GM12878 (cell line): Measurements from ENCODE around the gene FHL2. TPM values are rescaled to one million over a fixed set of nuclear protein-coding genes. Genes with fewer than 3 reads are reported as not detected.

Experiments
- ATAC-seq: fragments of 200-7000 bp; cut with Tn5 transposase; 3 replicates; pipeline ENCODE4 v1.9.1; 2020; ENCODE audit warnings: mild to moderate bottlenecking, moderate library complexity
- BruUV-seq: library from RNA; stranded (reverse); fragments of 400-500 nt; replicated peaks from 2 replicates; lab custom pipeline; 2021; lab: Mats Ljungman, UMichigan
- CTCF ChIA-PET: fragments of 300-600 bp; sonication (Branson Sonifier 250); formaldehyde crosslinking; extraction: SDS; loops from one replicate; lab custom pipeline; 2021; ENCODE audit warnings: inconsistent platforms; lab: Yijun Ruan, JAX
- POLR2A ChIA-PET: fragments of 350-600 bp; formaldehyde crosslinking; extraction: SDS; loops from one replicate; lab custom pipeline; 2021; ENCODE audit warnings: inconsistent platforms; lab: Charles Lee
- RAD21 ChIA-PET: fragments of 300-600 bp; sonication (Branson Sonifier 250); formaldehyde crosslinking; loops from one replicate; lab custom pipeline; 2023; ENCODE audit warnings: antibody characterized with exemption; ENCODE audit not compliant: unreplicated experiment; lab: Charles Lee
- SMC1A ChIA-PET: fragments of 300-600 bp; sonication (Branson Sonifier 250); formaldehyde crosslinking; loops from one replicate; lab custom pipeline; 2023; ENCODE audit not compliant: unreplicated experiment, uncharacterized antibody; lab: Charles Lee
- DNase-seq: peaks from one replicate; pipeline ENCODE4 v3.0.0-alpha.2; 2011; ENCODE audit warnings: low read depth, low spot score
- FAIRE-seq: peaks from 3 replicates; lab custom pipeline; 2011; peaks lifted over from hg19 to GRCh38; lab: Jason Lieb, UNC
- H2AFZ ChIP-seq: 2 replicates; pipeline ENCODE4 v1.6.0; 2011; ENCODE audit warnings: low read depth, low read length, control low read depth; ENCODE audit not compliant: control insufficient read depth
- H3K27ac ChIP-seq: 2 replicates; pipeline ENCODE4 v1.5.1; 2011; ENCODE audit warnings: control low read depth; ENCODE audit not compliant: control insufficient read depth, insufficient read depth
- H3K27me3 ChIP-seq, 2 experiments: replicated peaks in 1 of 2; 2 replicates each; pipeline versions ENCODE4 v1.6.0 to v1.6.1; 2011; ENCODE audit warnings: low read length in 1 of 2; ENCODE audit not compliant: control insufficient read depth in 2 of 2, insufficient read depth in 2 of 2
- H3K36me3 ChIP-seq, 2 experiments: 2 replicates each; pipeline ENCODE4 v1.5.1; 2011; ENCODE audit warnings: low read length in 1 of 2; ENCODE audit not compliant: control insufficient read depth in 2 of 2, insufficient read depth in 2 of 2
- H3K4me1 ChIP-seq: 2 replicates; pipeline ENCODE4 v1.6.1; 2011; ENCODE audit warnings: mild to moderate bottlenecking, low read length, moderate library complexity, mixed read lengths; ENCODE audit not compliant: control insufficient read depth, insufficient read depth
- H3K4me2 ChIP-seq: 2 replicates; pipeline ENCODE4 v1.6.0; 2011; ENCODE audit warnings: control low read depth; ENCODE audit not compliant: control insufficient read depth, insufficient read depth
- H3K4me3 ChIP-seq: fragments of 200-600 bp; sonication (generic); 2 replicates; pipeline ENCODE4 v1.5.1; 2016
- H3K79me2 ChIP-seq: 2 replicates; pipeline ENCODE4 v1.6.0; 2011; ENCODE audit warnings: low read length; ENCODE audit not compliant: control insufficient read depth, insufficient read depth
- H3K9ac ChIP-seq: 2 replicates; pipeline ENCODE4 v1.8.0; 2011; ENCODE audit warnings: low read length, control low read depth, mixed read lengths; ENCODE audit not compliant: control insufficient read depth, insufficient read depth
- H3K9me3 ChIP-seq: replicated peaks from 3 replicates; pipeline ENCODE4 v1.5.1; 2011; ENCODE audit warnings: mild to moderate bottlenecking, low read length; ENCODE audit not compliant: control insufficient read depth, insufficient read depth
- H4K20me1 ChIP-seq: 2 replicates; pipeline ENCODE4 v1.6.0; 2011; ENCODE audit not compliant: control insufficient read depth, insufficient read depth
- BACH1 ChIP-seq: fragments of 450-650 bp; IDR thresholded peaks from 2 replicates; pipeline ENCODE4 v1.6.1; 2017; ENCODE audit warnings: mild to moderate bottlenecking, borderline replicate concordance
- BCL3 ChIP-seq: IDR thresholded peaks from 2 replicates; pipeline ENCODE4 v1.6.1; 2011; ENCODE audit warnings: borderline replicate concordance, low read depth, mild to moderate bottlenecking, moderate library complexity, low read length; ENCODE audit not compliant: insufficient read depth, poor library complexity, severe bottlenecking
- CBFB ChIP-seq: IDR thresholded peaks from 2 replicates; pipeline ENCODE4 v1.6.1; 2016; ENCODE audit warnings: antibody characterized with exemption, low read depth
- EED ChIP-seq: sonication (generic); IDR thresholded peaks from 2 replicates; pipeline ENCODE4 v1.6.1; 2016; ENCODE audit warnings: antibody characterized with exemption, low read depth
- ETV6 ChIP-seq, 2 experiments: fragments of 450-650 bp in 1 of 2; IDR thresholded peaks in 1 of 2; conservative IDR thresholded peaks in 1 of 2; 2 replicates each; pipeline ENCODE4 v1.6.1; 2014; ENCODE audit warnings: antibody characterized with exemption in 1 of 2, borderline replicate concordance in 1 of 2, low read depth in 1 of 2, mild to moderate bottlenecking in 1 of 2, moderate library complexity in 1 of 2
- EZH2 ChIP-seq: IDR thresholded peaks from 2 replicates; pipeline ENCODE4 v1.6.1; 2012; ENCODE audit warnings: low read depth, mild to moderate bottlenecking, control low read depth, inconsistent platforms, low read length, borderline replicate concordance; ENCODE audit not compliant: control insufficient read depth
- FOS ChIP-seq: IDR thresholded peaks from 3 replicates; pipeline ENCODE4 v1.6.1; 2011; ENCODE audit warnings: borderline replicate concordance; ENCODE audit not compliant: insufficient read length; ENCODE audit errors: extremely low read depth
- FOXK2 ChIP-seq: fragments of 450-650 bp; IDR thresholded peaks from 2 replicates; pipeline ENCODE4 v1.6.1; 2017; ENCODE audit warnings: mild to moderate bottlenecking, moderate library complexity
- GATAD2B ChIP-seq: fragments of 450-650 bp; conservative IDR thresholded peaks from 2 replicates; pipeline ENCODE4 v1.6.1; 2017; ENCODE audit warnings: low read depth, mild to moderate bottlenecking, moderate library complexity
- HDAC6 ChIP-seq: fragments of 200-600 bp; sonication (generic); IDR thresholded peaks from one replicate; pipeline ENCODE4 v1.8.0; 2017; ENCODE audit warnings: antibody characterized with exemption; ENCODE audit not compliant: unreplicated experiment
- HDGF ChIP-seq: fragments of 450-650 bp; IDR thresholded peaks from 2 replicates; pipeline ENCODE4 v1.6.1; 2016; ENCODE audit warnings: antibody characterized with exemption
- HSF1 ChIP-seq: fragments of 150-350 bp; IDR thresholded peaks from 2 replicates; pipeline ENCODE4 v1.6.1; 2014; ENCODE audit warnings: mild to moderate bottlenecking, low read depth, low read length
- IKZF2 ChIP-seq, 2 experiments: fragments of 450-650 bp; IDR thresholded peaks; 2 replicates each; pipeline ENCODE4 v1.6.1; 2017; ENCODE audit warnings: mild to moderate bottlenecking in 2 of 2, moderate library complexity in 2 of 2
- MYB ChIP-seq: fragments of 150-350 bp; IDR thresholded peaks from 2 replicates; pipeline ENCODE4 v1.6.1; 2014; ENCODE audit warnings: mild to moderate bottlenecking, low read depth, low read length, borderline replicate concordance
- NBN ChIP-seq: fragments of 450-650 bp; IDR thresholded peaks from 2 replicates; pipeline ENCODE4 v1.6.1; 2016
- NFIC ChIP-seq: IDR thresholded peaks from 2 replicates; pipeline ENCODE4 v1.6.1; 2012; ENCODE audit warnings: low read depth, mild to moderate bottlenecking, inconsistent platforms, low read length, moderate library complexity
- NFYA ChIP-seq: IDR thresholded peaks from 2 replicates; pipeline ENCODE4 v1.6.1; 2011; ENCODE audit warnings: low read depth, mild to moderate bottlenecking, low read length, improper control_type of control experiment, borderline replicate concordance
- PAX8 ChIP-seq: fragments of 450-650 bp; IDR thresholded peaks from 2 replicates; pipeline ENCODE4 v1.6.1; 2017; ENCODE audit warnings: mild to moderate bottlenecking, moderate library complexity
- RUNX3 ChIP-seq: IDR thresholded peaks from 2 replicates; pipeline ENCODE4 v1.6.1; 2012; ENCODE audit warnings: low read length, inconsistent platforms
- TARDBP ChIP-seq: IDR thresholded peaks from 2 replicates; pipeline ENCODE4 v1.6.1; 2016; ENCODE audit warnings: borderline replicate concordance
- ZNF207 ChIP-seq: fragments of 450-650 bp; IDR thresholded peaks from 2 replicates; pipeline ENCODE4 v1.6.1; 2014; ENCODE audit warnings: antibody characterized with exemption, mild to moderate bottlenecking, borderline replicate concordance
- WGBS: methylation state at CpG from one replicate; pipeline ENCODE4 v1.1.6; 2016; ENCODE audit warnings: low lambda C conversion rate; ENCODE audit not compliant: insufficient replicate concordance, insufficient coverage; ENCODE audit errors: missing lambda C conversion rate; 5-methylcytosine and 5-hydroxymethylcytosine counted together
- in situ Hi-C: fragments of 300-500 bp; cut with MboI; formaldehyde crosslinking; loops from 9 replicates; pipeline ENCODE4 v1.14.3; 2018; ENCODE audit warnings: mixed read lengths
- intact Hi-C: fragments of 100-400 bp; cut with micrococcal nuclease; formaldehyde crosslinking; loops from one replicate; pipeline ENCODE4 v1.14.2; 2022; ENCODE audit not compliant: unreplicated experiment
- polyA plus RNA-seq, 11 experiments: library from polyadenylated mRNA; depleted of rRNA in 4 of 11; unstranded in 6 of 11; stranded (reverse) in 5 of 11; fragments of >200 nt; fragmentation: Nextera tagmentation in 4 of 11; fragmentation: Illumina TruSeq in 1 of 11; extraction: Ambion mirVana in 4 of 11; extraction: Trizol in 1 of 11; gene quantifications; 1 replicate in 1 of 11; 2 replicates in 10 of 11; pipeline versions ENCODE4 v1.2.1 to v1.2.3, GENCODE V29; 2011 to 2016; ENCODE audit warnings: inconsistent platforms in 2 of 11, missing spikeins in 2 of 11, low read depth in 1 of 11
- total RNA-seq, 4 experiments: library from RNA; depleted of rRNA in 3 of 4; stranded (reverse); fragments of >200 nt in 3 of 4; fragmentation: Illumina TruSeq in 1 of 4; extraction: Trizol in 1 of 4; gene quantifications; 2 replicates each; pipeline versions ENCODE4 v1.2.1 to v1.2.3, GENCODE V29; 2013 to 2021

The FHL2 gene
- total and polyA plus RNA-seq, 10 of the 15 experiments (the other 5 are each of a cell fraction or from before 2014, with no cell fraction given): 2.2 to 9.9 (median 4.5) TPM

GRCh38 chr2:105446501-105446900, 47.6 kb upstream of the FHL2 start (continued):
- TF ChIP-seq BACH1: no peak
- TF ChIP-seq, all 136 proteins: peak for 0

- POLR2A ChIA-PET: no interaction called here
- Histone ChIP-seq H3K4me1 (no peaks in the 10 kb centered on the region), H3K4me2 (no peak overlapping the region), H3K27me3 (peaks cover 0 to 3% of the 10 kb centered on the region in 2 experiments; a peak in 2 of 4 replicates), H3K9me3 (no peaks in the 10 kb centered on the region), H3K27ac (no peak overlapping the region), H4K20me1 (no peaks in the 10 kb centered on the region), H3K4me3 (no peak overlapping the region), H3K79me2 (no peaks in the 10 kb centered on the region), H2AFZ (no peak overlapping the region), H3K36me3 (no peaks in the 10 kb centered on the region), H3K9ac (no peak overlapping the region)
- in situ Hi-C loops: no loop called here
- no peak for TF ChIP-seq EED
- TF ChIP-seq ZNF207: no peak
- TF ChIP-seq NFIC: no peak
- TF ChIP-seq RUNX3: no peak
- no peak for TF ChIP-seq HDAC6
- no peak for TF ChIP-seq MYB
- no peak for TF ChIP-seq NFYA
- no peak for TF ChIP-seq CBFB
- TF ChIP-seq PAX8: no peak
- TF ChIP-seq ETV6 (conservative IDR thresholded peaks at IDR 0.05 in 1 of 2, IDR thresholded peaks at IDR 0.05 in 1 of 2; ENCODE audit: borderline replicate concordance in 1 of 2, low read depth in 1 of 2): no peak
- no peak for TF ChIP-seq NBN
- TF ChIP-seq IKZF2 (IDR thresholded peaks at IDR 0.05): no peak
- TF ChIP-seq EZH2: no peak
- TF ChIP-seq TARDBP: no peak
- no peak for TF ChIP-seq BCL3
- no peak for TF ChIP-seq HSF1
- TF ChIP-seq FOS: no peak
- TF ChIP-seq FOXK2: no peak
- no peak for TF ChIP-seq HDGF
- no peak for TF ChIP-seq GATAD2B
- ATAC-seq (no peak), FAIRE-seq (no peak), DNase-seq (no peak)
- BruUV-seq: no TSS peak
- SMC1A ChIA-PET: no interaction called here
- CTCF ChIA-PET: no interaction called here
- 20% methylated on average over 9 of the region's 9 CpGs for WGBS
- RAD21 ChIA-PET: no interaction called here
- intact Hi-C loops: no loop called here
These were observed 47.1 kb upstream of the FHL2 start for GRCh38 chr2:105445976-105446375.
